EL (cell line): ENCODE data around the gene MADCAM1.
A peak's percentile ranks its signal among the peaks of the same experiment; 100 is the strongest.

Experiments
- DNase-seq: peaks from one replicate; pipeline ENCODE4 v3.0.0-alpha.2; 2016

The MADCAM1 gene

GRCh38 chr19:489418-490196, 6.7 kb upstream of the MADCAM1 start:
- DNase-seq, result peak; percentile 18

GRCh38 chr19:491146-491741, 5.0 kb upstream of the MADCAM1 start:
- DNase-seq, result no peak

- DNase-seq, result no peak
These were observed 4.2 kb upstream of the MADCAM1 start for GRCh38 chr19:492091-492531.

- no peak for DNase-seq
These were observed 2.7 kb upstream of the MADCAM1 start for GRCh38 chr19:493391-494170.

- DNase-seq, result no peak
These were observed 1.9 kb upstream of the MADCAM1 start for GRCh38 chr19:494171-495080.

- DNase-seq, result no peak
These were observed 1.2 kb upstream of the MADCAM1 start for GRCh38 chr19:495081-495401.

- peak; percentile 36 for DNase-seq
These were observed 729 bp upstream of the MADCAM1 start for GRCh38 chr19:495402-496111.

GRCh38 chr19:496986-497385, 700 bp downstream of the MADCAM1 start:
- no peak for DNase-seq

- DNase-seq, result no peak
These were observed 1.2 kb downstream of the MADCAM1 start for GRCh38 chr19:497491-497868.

GRCh38 chr19:497869-498510, 1.7 kb downstream of the MADCAM1 start:
- no peak for DNase-seq

GRCh38 chr19:498511-498891, 2.2 kb downstream of the MADCAM1 start:
- DNase-seq, result no peak

- DNase-seq, result no peak
These were observed 2.8 kb downstream of the MADCAM1 start for GRCh38 chr19:498977-499623.

GRCh38 chr19:501646-502045, 5.4 kb downstream of the MADCAM1 start:
- DNase-seq, result no peak

GRCh38 chr19:504616-505015, 8.3 kb downstream of the MADCAM1 start:
- DNase-seq, result no peak

GRCh38 chr19:506404-507285, 10.4 kb downstream of the MADCAM1 start:
- peak; percentile 100 for DNase-seq

GRCh38 chr19:507286-508203, 11.3 kb downstream of the MADCAM1 start, which contains the start of gene TPGS1:
Gene TPGS1 (plus strand): TSS chr19:507497. CDS start chr19:507507, 10 bp downstream.
- peak; percentile 75 for DNase-seq

GRCh38 chr19:508204-509150, 12.2 kb downstream of the MADCAM1 start:
- no peak for DNase-seq
